Measurements from ENCODE around the gene DNAJB11. TPM values are rescaled to one million over a fixed set of nuclear protein-coding genes. Genes with fewer than 3 reads are reported as not detected.
A peak's percentile ranks its signal among the peaks of the same experiment; 100 is the strongest.

Gene DNAJB11
- polyA plus RNA-seq, 10 donors, result 40.0 to 52.1 (median 41.5) TPM

DNA sequence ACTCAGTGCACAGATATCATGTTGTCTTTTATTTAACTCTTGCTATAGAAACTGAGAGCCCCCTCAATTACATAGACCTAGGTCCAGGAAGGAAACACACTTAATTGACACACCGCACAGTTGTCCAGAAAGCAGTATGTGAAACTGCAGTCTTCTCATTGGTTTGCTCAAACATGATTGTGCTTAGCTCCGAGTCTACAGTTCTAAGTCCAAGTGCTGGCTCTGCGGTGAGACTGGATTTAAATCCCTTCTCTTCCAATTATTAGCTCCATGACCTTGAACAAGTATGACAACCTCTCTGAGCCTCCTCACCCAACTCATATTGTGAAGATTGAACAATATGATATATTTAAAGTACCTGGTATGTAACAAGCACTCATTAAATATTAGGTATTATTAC lies 23.3 kb downstream of the DNAJB11 start:
- DNase-seq, result no peak

DNA sequence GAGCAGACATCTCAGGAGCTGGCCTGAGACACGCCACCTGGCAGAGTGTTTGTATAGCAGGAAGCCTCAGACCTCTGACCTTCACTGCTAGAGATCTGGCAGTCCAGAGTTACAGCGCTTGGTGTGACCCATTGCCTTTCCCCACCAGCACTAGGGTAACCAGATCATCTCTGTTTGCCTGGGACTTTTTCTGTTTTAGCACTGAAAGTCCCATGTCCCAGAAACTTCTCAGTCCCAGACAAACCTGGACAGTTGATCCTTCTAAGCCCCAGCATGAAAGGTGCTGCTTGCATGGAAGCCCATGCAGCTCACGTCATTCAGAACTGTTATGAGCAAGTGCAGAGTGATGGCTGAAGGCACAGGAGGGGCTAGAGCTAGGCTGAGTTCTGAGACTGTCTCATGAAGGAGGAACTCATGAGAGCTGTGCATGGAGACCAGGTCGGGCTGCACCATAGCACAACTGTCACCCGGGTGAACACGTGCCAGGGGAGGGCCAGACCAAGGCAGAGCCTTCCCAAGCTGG lies 24.1 kb downstream of the DNAJB11 start:
- no peak for DNase-seq

DNA sequence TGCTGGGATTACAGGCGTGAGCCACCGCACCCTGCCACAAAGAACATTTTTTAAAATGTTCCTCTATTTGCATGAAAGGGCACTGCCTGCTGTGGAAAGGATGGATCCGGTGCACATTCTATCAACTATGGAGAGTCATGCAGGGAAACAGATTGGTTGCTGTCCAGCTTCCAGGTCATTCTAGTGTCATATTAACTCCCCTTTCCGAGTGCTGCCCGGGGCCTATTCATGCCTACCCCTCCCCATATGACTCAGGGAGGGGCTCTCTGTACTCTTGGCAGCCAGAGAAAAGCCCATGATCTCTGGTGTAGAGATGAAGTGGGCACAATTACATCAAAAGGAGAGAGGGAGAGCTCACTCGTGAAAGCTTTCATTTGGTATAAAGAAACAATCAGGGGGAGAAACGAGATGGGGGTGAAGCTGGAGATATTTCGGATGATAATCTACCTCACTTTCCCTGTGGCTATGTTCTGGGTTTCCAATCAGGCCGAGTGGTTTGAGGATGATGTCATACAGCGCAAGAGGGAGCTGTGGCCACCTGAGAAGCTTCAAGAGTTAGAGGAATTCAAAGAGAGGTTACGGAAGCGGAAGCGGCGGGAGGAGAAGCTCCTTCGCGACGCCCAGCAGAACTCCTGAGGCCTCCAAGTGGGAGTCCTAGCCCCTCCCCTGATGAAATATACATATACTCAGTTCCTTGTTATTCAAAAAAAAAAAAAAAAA lies 26.2 kb downstream of the DNAJB11 start:
- DNase-seq, result no peak

DNA sequence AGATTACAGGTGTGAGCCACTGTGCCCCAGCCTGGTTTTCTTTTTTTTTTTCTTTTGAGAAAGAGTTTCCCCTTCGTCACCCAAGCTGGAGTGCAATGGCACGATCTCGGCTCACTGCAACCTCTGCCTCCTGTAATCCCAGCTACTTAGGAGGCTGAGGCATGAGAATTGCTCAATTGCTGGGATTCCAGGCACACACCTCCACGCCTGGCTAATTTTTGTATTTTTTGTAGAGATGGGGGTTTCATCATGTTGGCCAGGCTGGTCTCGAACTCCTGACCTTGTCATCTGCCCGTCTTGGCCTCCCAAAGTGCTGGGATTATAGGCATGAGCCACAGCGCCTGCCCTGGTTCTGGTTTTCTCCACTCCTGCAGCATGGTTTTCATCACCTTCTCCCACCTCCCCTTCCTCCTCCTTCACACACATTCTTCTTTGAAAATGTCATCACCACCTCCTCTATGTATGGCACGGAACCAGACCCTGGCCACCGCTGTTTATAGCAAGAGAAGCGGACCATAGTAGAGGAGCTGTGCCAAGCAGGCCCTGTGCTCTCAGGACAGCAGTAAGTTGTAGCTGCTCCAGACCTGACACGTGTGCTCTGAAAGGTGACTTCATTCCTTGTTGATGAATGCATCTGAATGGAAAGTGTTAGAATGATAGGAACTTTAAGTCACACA lies 27.7 kb downstream of the DNAJB11 start:
- peak in 1 of 3 donors; percentile 40 for DNase-seq

DNA sequence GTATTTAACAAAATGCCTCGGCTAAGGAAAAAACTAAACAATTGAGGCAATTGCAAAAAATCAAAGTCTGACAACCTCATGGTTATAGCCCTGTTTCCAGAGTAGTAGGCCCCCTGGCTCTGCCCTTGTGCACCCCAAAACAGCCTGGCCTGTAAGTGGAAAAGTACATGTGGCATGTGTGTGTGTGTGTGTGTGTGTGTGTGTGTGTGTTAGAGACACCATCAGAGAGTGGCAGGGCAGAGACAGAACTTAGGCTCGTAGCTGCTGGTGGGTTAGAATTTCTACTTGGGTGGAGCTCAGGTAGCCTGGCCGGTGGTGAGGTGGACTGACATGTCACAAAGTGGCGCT lies 28.2 kb downstream of the DNAJB11 start:
- DNase-seq, result no peak

DNA sequence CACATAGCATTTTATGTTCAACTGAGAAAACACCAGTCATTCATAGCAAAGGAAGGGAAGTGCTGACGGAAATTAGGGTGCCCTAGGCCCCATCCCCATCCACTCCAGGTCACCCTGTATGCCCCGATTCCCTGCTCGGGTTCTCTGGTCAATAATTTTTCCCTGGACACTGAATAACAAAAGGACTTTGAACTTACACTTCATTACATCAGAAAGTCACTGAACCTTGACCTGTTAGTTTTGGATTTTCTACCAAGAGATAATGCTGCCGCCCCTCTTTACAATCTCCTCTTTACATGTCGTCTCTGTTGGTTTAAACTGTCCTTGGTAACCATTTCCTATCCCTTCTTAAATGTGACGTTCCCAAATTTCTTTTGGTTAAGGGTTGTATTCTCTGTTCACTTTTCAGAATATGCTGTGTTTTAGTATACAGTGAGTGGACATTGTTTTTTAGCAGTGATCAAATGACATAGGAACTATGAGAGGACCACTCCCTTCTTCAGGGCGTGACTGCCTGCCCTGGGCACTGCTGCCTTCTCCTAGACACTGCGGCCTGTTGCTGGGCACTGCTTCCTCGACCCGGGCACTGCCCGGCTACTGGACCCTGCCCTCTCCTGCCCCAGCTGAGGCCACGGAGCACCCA lies 28.7 kb downstream of the DNAJB11 start:
- no peak for DNase-seq

DNA sequence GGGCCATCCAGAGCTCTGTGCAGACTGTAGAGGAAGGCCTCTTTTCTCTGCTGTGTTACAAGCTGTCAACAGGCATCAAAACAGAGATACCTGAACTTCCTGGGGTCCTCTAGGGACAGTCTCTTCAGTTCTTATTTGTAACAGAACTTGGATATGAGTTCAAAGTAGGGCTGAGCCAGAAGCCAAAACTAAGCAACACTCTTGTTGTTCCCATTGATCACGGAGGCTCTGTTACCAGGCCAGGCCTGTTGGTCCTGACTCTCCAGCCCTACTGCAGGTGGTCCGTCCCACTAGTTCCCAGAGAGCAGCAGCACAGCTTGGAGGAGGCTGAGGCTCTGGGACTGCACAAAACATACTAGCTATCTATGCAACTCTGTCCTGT lies 29.3 kb downstream of the DNAJB11 start:
- no peak for DNase-seq

DNA sequence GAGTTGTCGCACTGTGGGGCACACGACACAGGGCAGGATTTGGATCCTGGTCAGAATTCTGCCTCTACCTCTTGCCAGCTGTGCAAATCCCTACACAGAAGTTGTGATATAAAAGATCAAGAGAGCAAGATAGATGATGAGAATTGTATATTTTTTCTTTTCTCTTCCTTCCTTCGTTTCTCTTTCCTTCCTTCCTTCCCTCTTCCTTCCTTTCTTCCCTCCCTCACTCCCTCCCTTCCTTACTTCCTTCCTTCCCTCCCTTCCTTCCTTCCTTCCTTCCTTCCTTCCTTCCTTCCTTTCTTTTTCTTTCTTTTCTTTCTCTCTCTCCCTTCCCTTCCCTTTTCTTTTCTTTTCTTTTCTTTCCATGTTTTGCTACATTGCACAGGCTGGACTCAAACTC lies 30.4 kb downstream of the DNAJB11 start:
- DNase-seq, result no peak

DNA sequence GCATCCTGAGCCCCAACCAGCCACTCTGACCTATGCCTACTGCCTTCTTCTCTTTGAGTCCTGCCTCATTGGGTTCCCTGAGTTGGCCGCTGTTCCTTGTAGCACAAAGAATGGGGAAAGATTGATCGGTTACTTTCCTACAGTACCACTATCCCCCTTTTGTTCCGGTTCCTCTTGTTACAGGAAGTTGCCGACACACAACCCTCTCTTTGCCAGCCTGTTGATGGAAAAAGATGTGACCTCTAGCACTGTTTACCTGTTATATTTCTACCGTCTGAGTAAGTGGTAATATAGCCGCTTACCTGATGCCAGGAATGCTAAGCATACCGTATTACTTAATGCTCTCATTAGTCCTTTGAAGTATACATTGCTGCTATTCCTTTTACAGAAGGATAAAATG lies 32.6 kb downstream of the DNAJB11 start:
- no peak for DNase-seq

DNA sequence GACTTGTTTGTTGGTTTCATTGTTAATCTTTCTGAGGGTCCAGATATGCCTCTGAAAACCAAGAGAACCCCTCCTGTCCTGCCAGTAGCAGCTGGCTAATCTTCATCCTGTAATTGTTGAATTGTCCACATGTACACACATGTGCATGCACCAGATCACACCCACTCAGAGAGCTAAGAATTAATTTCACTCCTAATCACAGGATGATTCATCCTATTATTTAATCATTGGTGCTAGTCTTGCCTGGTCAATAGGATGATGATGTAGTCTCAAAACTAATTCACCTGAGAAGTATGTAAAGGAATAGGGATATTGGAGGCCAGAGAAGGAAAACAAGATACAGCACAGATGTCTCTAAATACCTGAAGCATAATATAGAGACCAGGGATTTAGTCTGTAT lies 34.6 kb downstream of the DNAJB11 start:
- DNase-seq, result no peak

DNA sequence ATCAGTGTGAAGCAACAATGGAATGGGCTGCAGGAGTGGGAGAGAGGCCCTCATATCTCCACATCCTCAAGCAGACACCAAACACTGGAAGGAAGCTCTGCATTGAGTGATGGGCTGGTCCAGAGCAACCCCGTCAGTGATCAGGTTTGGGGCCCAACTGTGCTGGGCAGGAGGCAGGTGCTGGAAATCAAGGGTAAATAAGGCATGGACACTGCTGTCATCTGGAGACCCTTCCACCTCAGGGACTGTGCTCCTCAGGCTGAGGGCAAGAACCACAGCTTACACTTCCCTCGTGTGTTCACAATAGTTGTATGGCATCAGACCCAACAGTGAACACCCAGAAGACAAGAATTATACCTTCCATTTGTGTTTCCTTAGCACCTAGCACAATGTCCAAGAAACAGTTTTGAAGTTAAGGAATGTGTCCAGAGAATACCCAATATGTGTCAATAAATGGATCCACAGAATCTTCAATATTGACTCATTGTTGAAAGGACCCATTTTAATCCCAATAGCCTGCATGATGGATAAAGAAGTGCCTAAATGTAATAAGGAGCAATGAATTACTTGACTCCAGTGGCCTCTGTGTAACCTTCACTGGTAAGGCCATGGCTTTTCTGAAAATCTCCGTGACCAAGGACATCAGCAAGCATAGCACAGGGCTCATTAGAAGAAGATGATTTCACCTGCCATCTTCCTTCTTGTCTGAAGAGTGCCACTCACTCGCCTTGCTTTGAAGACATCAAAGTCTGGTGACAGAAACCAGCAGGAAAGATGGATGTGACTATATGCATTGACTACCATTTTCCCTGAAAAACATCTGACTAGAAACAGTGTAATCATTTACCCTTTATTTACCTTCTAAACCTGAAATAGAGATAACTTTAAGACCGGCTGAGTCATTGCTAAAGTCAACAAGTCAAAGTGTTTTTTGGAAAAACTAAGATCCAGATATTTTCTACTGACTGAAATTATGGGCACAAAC lies 35.3 kb downstream of the DNAJB11 start:
- DNase-seq, result no peak

DNA sequence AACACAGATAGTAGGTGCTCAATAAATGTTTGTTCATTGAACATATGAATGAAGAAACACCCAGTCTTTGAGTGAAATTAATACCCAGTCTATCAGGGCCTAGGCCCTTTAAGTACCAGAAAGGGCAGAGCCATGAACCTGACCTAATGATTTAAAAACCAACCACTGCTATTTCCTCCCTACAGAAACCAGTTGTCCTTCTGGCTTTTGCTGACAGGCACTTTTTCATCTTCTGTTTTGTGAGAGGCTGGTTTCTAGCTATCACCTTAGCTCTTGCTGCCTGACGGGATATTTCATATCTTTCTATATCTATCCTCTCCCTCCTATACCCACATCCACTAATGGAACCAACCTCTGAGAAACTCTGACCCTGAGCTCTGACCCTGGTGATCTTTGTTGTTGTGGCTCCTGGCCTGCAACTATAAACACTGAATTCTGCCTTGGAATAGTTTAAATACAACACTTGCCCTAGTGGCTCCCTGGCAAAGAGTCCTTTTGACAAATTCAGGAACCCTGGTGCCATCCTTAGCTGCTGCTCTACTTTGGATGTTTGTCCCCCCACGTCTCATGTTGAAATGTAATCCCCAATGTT lies 38.2 kb downstream of the DNAJB11 start:
- DNase-seq, result no peak

DNA sequence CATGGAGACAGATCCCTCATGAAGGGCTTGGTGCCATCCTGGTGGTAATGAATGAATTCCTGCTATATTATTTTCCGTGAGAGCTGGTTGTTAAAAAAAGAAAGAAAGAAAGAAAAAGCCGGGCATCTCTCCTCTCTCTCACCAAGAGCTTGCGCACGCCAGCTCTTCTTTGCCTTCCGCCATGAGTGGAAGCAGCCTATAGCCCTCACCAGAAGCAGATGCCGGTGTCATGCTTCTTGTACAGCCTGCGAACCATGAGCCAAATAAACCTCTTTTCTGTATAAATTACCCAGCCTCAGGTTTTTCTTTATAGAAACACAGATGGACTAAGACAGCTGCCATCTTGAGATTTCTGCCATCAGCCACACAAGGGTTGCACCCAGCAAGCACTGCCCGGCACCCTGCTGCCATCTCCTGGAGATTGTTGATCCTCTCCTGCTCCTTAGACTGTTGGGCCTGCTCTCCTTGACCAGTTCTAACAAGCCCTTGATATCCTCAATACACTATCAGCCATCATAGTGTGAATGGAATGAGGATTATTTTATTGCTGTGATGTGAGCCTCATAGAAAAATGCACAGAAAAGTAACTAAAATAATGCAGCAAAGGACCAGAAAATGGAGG lies 38.8 kb downstream of the DNAJB11 start:
- DNase-seq, result no peak

DNA sequence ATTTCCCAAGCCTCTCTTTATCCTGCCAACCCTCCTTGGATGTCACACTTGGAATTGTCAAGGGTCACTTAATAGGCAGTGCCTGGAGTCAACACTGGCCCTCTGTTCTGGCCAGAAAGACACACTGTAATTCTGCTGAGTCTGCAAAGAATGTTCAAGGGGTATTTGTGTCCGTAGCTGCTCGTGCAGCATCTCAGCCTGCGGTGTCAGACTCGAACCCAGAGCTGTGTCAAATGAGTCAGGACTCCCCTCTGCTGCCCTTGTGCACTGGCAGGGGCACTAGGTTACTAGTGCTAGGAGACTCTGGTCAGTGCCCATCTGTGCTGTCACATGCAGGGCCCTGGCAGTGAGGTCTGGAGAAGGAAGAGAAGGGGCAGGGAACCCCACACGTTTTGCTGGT lies 41.5 kb downstream of the DNAJB11 start:
- DNase-seq, result no peak

DNA sequence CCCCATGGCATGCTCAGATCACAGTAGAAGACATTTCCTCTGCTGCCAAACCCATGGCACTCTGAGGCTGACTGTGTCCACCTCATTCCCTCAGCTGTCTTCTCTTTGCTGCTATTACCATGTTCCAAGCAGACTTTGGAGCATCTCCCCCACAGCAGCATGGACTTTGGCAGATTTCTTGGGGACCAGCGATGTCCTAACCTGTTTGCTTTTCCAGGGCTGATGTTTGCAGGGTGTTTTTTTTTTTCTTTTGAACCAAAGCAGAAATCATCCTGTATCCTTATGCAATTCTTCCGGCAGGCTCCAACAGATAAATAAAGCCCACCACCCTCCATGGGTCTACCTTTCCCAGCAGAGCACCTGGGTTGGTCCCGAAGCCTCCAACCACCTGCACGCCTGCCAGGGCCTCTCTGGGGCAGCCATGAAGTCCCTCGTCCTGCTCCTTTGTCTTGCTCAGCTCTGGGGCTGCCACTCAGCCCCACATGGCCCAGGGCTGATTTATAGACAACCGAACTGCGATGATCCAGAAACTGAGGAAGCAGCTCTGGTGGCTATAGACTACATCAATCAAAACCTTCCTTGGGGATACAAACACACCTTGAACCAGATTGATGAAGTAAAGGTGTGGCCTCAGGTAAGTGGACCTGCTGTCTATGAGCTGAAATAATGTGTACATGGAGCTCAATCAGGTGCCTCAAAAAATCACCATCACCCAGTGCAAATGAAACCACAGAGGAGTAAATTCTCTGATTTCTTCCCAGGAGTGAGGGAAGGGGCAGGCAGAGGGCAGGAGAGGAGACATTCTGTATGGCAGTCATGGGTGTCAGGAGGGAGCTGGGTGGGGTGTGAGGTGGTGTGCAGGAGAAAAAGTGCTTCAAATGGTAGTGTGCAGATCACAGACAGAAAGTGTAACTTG lies 42.5 kb downstream of the DNAJB11 start, which contains the start of gene AHSG:
Gene AHSG (plus strand): TSS at position 340 of the 916 bp plus-strand sequence. CDS start 82 bp downstream, at position 422.
- no peak for DNase-seq

DNA sequence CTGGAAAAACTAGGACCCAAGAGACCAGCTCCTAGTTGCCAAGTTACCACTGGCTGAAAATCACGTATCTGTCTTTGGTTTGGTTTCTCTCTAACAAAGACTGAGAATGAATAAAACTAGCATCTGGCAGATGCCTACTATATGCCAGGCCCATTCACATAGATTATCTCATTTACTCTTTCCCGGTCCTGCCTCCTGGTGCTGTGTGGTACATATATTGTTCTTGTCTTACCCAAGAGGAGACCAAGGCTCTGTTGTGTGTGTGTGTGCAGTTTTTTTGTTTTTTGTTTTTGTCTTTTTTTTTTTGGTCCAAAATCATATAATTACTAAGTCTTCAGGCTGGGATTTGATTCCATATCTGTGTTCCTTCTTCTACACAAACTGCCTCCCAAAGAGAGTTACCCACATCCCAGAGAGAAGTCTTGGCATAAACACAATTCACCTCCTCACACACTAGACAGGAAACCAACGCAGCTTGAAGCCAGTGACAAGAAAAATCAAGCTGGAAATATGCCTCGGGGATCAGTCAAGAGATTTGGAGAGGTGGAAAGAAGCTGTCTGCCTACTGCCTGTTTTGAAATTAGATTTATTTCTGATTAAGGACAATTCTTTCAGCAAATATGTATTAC lies 43.2 kb downstream of the DNAJB11 start:
- DNase-seq, result no peak

DNA sequence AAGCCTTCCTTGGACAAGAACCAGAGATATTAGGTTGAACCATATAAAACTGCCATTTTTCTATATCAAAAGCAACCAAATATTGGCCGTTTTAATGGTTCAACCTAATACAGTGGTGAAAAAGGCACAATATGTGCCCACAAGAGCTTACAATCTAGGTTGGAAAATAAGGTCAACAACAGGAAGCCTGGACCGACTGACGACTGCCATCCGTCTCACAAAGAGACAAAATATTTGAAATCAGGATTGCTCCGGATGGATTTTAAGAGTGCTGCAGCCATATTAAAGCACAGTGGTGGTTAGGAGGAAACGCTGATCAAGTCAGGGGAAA lies 43.7 kb downstream of the DNAJB11 start:
- DNase-seq, result no peak

DNA sequence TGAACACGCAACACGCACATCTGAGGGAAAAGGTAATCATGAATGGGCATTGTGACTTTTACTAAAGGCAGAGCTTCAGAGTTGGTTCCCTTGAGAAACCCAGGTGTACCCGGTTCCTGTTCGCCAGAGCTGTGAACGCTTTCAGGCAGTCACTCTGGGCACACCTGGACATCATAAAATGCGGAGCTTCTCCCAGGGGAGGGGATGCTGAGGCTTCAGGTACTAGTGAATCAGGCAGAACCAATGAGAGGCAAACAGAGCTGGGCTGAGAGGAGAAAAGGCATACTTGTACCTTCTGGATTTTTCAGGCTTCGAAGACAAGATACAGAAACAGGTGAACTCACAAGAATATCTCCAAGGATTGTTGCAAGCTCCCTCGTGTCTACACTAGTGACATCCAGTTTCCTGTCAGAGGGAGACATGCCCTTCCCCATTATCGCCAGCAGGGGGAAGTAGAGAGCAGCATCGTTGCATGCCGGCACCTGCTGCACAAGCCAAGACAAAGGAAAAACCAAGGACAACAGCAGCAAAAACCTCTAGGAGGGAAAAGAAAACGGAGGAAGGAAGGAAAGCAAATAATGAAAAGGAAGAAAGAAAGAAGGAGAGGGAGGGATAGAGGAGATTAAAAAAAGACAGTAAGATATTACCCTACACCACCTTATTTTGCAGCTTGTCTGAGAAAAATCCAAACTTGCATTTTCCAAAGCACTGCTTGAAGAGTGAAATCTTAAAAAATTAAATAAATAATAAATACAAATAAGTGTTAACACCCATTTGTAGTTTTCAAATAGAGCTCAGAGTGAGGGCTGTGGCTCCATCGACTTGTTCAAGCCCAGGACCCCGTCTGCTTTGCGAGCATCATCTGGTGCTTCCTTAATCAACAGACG lies 44.3 kb downstream of the DNAJB11 start:
- DNase-seq, result peak; percentile 54 to 82 (median 79)
